HG02884 (cell line): ENCODE results near the gene MMP14.
A peak's percentile ranks its signal among the peaks of the same experiment; 100 is the strongest.
"Not testable (repeated sequence)": the region's sequence is repeated elsewhere in the genome, so short reads cannot be mapped to it uniquely, and the experiment has no call there.

Source experiments
- ATAC-seq: cut with Tn5 transposase; IDR thresholded peaks from one replicate; pipeline ENCODE4 v1.9.1; 2021; ENCODE audit warnings: mild to moderate bottlenecking, moderate library complexity; ENCODE audit not compliant: unreplicated experiment

Gene MMP14

DNA sequence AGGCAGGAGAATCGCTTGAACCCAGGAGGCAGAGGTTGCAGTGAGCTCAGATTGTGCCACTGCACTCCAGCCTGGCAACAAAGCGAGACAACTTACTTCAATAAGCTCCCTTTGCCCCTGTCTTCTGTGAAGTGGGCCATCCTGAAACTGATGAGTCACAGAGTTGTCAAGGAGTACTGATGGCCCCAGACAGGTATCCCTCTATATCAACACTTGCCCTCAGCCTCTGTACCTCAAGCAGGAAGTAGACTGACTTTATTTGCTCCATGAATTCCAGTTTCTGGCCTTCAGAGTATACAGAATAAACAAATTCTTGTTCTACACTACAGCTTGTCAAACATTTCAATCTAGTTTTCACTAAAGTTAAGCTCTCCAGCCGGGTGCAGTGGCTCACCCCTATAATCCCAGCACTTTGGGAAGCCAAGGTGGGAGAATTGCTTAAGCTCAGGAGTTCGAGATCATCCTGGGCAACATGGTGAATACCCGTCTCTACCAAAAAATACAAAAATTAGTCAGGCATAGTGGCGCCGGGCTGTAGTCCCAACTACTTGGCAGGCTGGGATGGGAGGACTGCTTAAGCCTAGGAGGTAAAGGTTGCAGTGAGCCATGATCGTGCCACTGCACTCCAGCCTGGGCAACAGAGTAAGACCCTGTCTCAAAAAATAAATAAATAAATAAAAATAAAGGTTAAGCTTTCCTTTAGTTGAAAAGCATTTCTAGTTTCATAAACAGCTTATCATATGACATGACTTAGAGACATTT lies 18.8 kb downstream of the MMP14 start:
- no peak for ATAC-seq

GRCh38 chr14:22856428-22856827 lies 20.0 kb downstream of the MMP14 start:
- no peak for ATAC-seq

DNA sequence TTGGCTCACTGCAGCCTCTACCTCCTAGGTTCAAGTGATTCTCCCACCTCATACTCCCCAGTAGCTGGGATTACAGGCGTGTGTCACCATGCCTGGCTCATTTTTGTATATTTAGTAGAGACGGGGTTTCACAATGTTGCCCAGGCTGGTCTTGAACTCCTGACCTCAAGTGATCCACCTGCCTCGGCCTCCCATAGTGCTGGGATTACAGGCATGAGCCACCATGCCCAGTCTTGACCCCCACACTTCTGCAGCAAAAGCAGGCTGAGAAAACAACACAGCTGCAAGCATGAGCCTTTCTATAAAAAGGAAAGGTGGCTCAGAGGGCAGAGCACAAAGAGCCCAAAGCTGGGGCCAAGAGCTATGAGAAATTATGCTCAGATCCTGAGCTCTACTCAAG lies 24.0 kb downstream of the MMP14 start:
- ATAC-seq: not testable (repeated sequence)

- no peak for ATAC-seq
Observed at GRCh38 chr14:22861651-22862050, 25.3 kb downstream of the MMP14 start.

DNA sequence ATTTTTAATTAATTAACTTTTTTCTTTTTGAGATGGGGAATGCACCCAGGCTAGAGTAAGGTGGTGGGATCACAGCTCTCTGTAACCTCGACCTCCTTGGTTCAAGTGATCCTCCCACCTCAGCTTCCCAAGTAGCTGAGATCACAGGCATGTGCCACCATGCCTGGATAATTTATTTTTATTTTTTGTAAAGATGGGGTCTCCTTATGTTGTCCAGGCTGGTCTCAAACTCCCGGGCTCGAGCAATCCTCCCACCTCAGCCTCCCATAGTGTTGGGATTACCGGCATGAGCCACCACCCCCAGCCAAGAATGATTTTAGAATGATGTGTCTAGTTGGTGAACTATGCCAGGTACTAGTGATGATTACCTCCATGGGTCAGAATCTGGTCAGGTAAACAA lies 28.6 kb downstream of the MMP14 start:
- ATAC-seq: no peak

DNA sequence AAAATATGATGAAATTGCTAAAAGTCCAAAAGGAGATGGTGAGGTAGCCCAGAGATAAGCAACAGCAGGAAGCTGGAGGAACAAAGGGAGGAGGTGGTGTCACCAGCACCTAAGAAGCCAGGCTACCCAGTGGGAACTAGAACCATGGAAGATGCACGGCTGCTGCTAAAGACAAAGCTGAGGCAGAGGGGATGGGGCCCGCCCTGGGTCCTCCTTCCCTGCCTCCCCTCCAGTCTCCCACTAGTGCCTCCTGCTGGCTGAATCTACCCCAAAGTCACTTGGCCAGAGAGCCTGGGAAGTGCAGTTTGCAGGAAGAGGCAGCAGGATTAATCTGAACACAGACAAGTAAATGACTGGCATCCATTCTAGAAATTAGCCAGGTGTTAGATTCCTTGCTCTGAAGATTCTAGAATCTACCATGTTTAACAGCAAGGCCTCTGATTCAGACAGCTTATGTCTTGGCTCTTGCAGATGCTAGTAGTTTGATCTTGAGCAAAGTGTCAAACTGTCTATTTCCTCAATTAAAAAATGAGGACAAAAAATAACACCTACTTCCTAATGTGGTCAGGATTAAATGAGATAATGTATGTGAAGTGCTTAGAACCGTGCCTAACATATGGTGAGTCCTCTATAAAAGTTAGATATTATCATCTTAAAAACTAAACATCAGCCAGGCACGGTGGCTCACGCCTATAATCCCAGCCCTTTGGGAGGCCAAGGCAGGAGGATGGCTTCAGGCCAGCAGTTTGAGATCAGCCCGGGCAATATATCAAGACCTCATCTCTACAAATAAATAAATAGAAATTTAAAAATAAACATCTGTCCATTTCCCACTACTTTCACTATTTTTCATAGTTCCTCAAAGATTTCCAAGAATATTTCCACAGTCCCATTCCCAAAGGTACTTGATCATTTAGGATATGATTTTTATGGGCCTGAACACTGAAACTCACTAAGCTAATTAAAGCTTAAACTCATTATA lies 29.3 kb downstream of the MMP14 start:
- no peak for ATAC-seq

GRCh38 chr14:22866874-22867273 lies 30.5 kb downstream of the MMP14 start:
- no peak for ATAC-seq

DNA sequence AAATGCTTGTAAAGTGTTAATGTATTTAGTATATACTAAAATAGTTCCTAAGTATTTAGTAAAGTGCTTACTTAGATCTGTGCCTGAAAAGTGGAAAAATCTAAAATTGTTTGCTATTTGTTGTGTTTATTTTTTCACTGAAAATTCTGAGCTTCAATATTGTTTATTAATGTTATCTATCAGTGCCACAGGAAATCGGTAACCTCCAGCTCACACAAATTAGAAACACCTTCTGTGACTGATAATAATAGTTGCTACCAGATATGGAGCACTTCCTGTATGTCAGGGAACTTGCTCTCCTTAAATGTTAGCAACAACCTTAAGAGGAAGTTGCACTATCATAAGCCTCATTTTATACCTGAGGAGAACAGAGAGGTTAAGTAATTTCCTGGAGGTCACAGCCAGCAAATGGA lies 34.4 kb downstream of the MMP14 start:
- ATAC-seq: peak; percentile 41

- peak; percentile 64 for ATAC-seq
Observed at GRCh38 chr14:22871224-22872032, 35.0 kb downstream of the MMP14 start, which contains the start of gene LRP10. Gene LRP10, plus strand, starts transcription at chr14:22871740. Its CDS starts 564 bp downstream, at chr14:22872304.

DNA sequence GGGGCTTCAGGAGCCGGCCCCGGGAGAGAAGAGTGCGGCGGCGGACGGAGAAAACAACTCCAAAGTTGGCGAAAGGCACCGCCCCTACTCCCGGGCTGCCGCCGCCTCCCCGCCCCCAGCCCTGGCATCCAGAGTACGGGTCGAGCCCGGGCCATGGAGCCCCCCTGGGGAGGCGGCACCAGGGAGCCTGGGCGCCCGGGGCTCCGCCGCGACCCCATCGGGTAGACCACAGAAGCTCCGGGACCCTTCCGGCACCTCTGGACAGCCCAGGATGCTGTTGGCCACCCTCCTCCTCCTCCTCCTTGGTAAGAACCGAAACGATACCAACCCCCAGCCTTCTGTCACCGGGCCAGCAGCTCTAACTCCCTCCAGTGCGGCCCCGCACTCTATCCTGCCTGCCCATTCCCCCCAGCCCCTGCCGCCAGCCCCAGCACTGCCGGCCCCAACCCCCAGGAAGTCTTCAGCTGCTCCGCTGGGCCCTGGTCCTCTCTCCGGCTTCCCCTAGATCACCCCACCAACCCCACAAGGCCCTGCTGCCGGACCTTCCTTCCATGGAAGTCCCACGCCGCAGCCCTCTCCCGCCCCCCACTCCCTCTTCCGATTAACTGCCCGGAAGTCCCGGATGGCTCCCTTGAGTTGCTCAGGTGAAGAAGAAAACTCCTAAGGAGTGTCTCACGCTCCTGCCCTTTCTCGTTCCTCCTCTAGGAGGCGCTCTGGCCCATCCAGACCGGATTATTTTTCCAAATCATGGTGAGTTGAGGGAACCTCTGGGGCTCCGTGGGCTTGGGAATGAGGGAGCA lies 35.8 kb downstream of the MMP14 start:
- ATAC-seq: peak; percentile 17

- no peak for ATAC-seq
Observed at GRCh38 chr14:22872833-22873520, 36.6 kb downstream of the MMP14 start.

DNA sequence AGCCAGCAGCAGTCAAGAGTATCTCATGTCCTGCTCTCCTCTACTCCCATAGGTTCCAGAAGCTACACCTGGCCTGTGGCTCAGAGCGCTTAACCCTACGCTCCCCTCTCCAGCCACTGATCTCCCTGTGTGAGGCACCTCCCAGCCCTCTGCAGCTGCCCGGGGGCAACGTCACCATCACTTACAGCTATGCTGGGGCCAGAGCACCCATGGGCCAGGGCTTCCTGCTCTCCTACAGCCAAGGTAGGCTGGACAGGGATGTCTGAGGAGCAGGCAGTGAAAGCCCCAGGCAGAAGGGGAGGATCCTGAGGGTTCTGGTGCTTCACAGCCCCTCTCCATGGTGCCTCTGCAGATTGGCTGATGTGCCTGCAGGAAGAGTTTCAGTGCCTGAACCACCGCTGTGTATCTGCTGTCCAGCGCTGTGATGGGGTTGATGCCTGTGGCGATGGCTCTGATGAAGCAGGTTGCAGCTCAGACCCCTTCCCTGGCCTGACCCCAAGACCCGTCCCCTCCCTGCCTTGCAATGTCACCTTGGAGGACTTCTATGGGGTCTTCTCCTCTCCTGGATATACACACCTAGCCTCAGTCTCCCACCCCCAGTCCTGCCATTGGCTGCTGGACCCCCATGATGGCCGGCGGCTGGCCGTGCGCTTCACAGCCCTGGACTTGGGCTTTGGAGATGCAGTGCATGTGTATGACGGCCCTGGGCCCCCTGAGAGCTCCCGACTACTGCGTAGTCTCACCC lies 38.8 kb downstream of the MMP14 start:
- ATAC-seq: no peak

DNA sequence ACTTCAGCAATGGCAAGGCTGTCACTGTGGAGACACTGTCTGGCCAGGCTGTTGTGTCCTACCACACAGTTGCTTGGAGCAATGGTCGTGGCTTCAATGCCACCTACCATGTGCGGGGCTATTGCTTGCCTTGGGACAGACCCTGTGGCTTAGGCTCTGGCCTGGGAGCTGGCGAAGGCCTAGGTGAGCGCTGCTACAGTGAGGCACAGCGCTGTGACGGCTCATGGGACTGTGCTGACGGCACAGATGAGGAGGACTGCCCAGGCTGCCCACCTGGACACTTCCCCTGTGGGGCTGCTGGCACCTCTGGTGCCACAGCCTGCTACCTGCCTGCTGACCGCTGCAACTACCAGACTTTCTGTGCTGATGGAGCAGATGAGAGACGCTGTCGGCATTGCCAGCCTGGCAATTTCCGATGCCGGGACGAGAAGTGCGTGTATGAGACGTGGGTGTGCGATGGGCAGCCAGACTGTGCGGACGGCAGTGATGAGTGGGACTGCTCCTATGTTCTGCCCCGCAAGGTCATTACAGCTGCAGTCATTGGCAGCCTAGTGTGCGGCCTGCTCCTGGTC lies 39.4 kb downstream of the MMP14 start:
- no peak for ATAC-seq

GRCh38 chr14:22877000-22877501 lies 40.7 kb downstream of the MMP14 start:
- ATAC-seq: no peak

GRCh38 chr14:22878271-22879246 lies 42.2 kb downstream of the MMP14 start:
- ATAC-seq: no peak

DNA sequence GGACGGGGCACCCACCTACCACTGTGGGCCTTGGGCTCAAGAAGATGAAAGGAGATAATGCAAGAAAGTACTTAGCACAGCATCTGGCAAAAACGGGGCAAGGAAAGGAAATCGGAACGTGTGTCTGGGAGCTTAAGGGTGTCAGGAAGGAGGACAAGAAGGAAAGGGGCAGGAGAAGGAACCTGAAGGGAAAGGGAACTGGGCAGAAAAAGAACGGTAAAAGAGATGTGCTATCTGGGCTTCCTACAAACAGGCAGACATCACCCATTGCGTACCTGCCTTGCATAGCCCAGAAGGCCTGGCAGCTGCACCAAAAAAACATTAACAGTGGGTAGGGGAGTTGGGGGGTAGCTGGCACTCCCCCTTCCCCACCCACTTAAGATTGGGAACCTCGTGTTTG lies 45.7 kb downstream of the MMP14 start:
- no peak for ATAC-seq

DNA sequence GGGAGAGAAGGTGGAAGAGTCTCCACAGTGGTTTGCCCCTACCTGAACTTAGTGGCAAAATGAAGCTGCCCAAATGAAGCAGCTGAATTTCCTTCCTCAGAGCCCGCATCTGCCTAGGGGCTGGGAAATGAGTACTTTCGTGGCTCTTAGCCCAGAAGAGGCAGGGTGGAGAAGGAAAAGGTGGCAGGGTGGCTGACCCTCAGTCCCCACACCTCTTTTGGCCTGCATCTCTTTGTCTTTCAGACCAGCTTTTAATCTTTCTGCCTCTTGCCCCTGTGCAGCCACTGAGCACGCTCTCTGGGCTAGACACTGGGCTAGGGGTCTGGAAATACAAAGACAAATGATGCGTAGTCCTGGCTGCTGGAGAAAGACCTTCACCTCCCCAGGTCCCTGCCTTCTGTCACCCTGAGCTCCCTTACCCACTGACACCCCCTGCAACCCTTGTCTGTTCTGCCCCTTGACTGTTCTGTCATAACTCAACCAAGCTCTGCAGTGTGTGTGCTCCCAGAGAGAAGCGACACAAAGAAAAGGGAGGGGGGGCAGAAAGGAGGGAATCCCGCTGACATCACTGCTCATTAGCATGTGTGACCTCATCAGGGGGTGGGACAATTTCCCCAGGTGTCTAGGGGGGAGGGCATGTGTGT lies 46.3 kb downstream of the MMP14 start:
- no peak for ATAC-seq
